Effector memory CD4-positive, alpha-beta T cell (primary cell): ENCODE measurements around the gene HIVEP3.
A peak's percentile ranks its signal among the peaks of the same experiment; 100 is the strongest.
"Not testable (repeated sequence)": the region's sequence is repeated elsewhere in the genome, so short reads cannot be mapped to it uniquely, and the experiment has no call there.

Source experiments
- DNase-seq, 3 donors: peaks; one replicate each; pipeline ENCODE4 v3.0.0-alpha.2; 2020
- H3K27ac ChIP-seq: 2 replicates; pipeline ENCODE4 v1.7.0; 2013; ENCODE audit warnings: mild to moderate bottlenecking, low read length, moderate library complexity; ENCODE audit not compliant: insufficient read depth, poor library complexity, severe bottlenecking
- H3K27me3 ChIP-seq: replicated peaks from 2 replicates; pipeline ENCODE4 v1.7.0; 2013; ENCODE audit warnings: mild to moderate bottlenecking, low read length; ENCODE audit not compliant: insufficient read depth, control insufficient read depth, poor library complexity, severe bottlenecking
- H3K36me3 ChIP-seq: 2 replicates; pipeline ENCODE4 v1.7.0; 2013; ENCODE audit warnings: mild to moderate bottlenecking, low read length, moderate library complexity; ENCODE audit not compliant: control insufficient read depth, insufficient read depth
- H3K4me1 ChIP-seq: 2 replicates; pipeline ENCODE4 v1.7.0; 2013; ENCODE audit warnings: low read length, mild to moderate bottlenecking; ENCODE audit not compliant: control insufficient read depth, insufficient read depth, poor library complexity, severe bottlenecking
- H3K4me3 ChIP-seq: 2 replicates; pipeline ENCODE4 v1.7.0; 2013; ENCODE audit warnings: low read length, low read depth, mild to moderate bottlenecking; ENCODE audit not compliant: insufficient read depth, poor library complexity, severe bottlenecking
- H3K9me3 ChIP-seq: 2 replicates; pipeline ENCODE4 v1.7.0; 2013; ENCODE audit warnings: mild to moderate bottlenecking, low read length, moderate library complexity; ENCODE audit not compliant: control insufficient read depth
- total RNA-seq, 3 donors: gene quantifications; one replicate each; lab custom pipeline; 2026; lab: John Stamatoyannopoulos, UW

The HIVEP3 gene
- total RNA-seq, result 12.1 to 26.5 (median 16.3) reads per million in 3 donors

DNA sequence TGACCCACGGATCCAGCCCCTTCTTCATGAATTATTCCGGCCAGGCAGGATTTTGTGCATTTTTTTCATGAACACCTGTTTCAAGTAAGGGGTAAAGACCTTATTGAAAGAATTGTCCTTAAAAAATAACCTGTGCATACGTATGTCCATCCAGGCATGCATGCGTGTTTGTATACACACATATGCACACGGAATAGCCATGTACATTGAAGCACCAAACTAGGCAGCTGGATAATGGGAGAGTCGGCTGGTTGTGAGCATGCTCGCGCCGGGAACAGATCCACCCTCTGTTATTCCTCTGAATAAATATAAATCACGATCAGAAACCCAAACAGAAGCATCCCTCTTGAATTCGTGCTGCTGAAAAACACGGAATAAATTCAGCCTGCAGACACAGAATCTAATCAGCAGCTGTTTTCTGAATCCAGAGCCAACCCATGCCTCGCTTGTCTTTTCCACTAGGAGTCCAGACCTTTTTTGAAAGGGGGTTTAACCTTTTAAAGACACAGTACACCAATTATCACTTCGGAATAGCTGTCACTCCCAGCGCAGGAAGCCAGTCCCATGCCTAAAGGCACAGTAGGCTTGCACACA is at the start of gene HIVEP3:
Gene HIVEP3 (minus strand): TSS at position 473 of the 594 bp plus-strand sequence.
- peak within 1 kb of the TSS; percentile 60 for H3K27ac ChIP-seq
- H3K36me3 ChIP-seq, result no peaks in the 10 kb centered on the region
- H3K27me3 ChIP-seq, result no peaks in the 10 kb centered on the region
- H3K4me3 ChIP-seq, result peak within 1 kb of the TSS; percentile 65
- H3K9me3 ChIP-seq, result no peaks in the 10 kb centered on the region
- DNase-seq, result no peak
- peaks cover 59% of the 10 kb centered on the region for H3K4me1 ChIP-seq

DNA sequence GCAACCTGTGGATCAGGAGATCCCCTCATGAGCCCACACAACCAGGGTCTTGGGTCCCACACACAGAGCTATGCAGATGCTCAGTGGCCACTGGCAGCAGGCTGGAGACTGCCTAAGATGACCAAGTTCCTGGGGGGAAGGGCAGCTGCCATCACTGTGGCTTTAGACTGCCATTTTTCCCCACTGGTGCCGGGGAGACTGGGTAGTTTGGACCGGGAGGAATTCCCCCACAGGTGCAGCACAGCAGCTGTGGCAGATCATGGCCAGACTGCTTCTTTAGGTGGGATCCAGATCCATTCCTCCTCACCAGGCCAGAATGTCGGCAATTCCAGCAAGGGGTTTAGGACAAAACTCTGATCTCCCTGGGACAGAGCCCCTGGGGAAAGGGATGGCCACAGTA is 45.7 kb upstream of the HIVEP3 start:
- no peaks in the 10 kb centered on the region for H3K27me3 ChIP-seq
- no peak for DNase-seq
- H3K9me3 ChIP-seq, result no peaks in the 10 kb centered on the region
- H3K27ac ChIP-seq, result no peak overlapping the region
- H3K4me1 ChIP-seq, result no peaks in the 10 kb centered on the region
- no peak overlapping the region for H3K4me3 ChIP-seq
- H3K36me3 ChIP-seq, result no peaks in the 10 kb centered on the region

GRCh38 chr1:41963636-41964035 is 44.9 kb upstream of the HIVEP3 start:
- Histone ChIP-seq H3K9me3 (no peaks in the 10 kb centered on the region), H3K4me3 (no peak overlapping the region), H3K36me3 (no peaks in the 10 kb centered on the region), H3K4me1 (no peaks in the 10 kb centered on the region), H3K27me3 (no peaks in the 10 kb centered on the region), H3K27ac (no peak overlapping the region)
- no peak for DNase-seq

DNA sequence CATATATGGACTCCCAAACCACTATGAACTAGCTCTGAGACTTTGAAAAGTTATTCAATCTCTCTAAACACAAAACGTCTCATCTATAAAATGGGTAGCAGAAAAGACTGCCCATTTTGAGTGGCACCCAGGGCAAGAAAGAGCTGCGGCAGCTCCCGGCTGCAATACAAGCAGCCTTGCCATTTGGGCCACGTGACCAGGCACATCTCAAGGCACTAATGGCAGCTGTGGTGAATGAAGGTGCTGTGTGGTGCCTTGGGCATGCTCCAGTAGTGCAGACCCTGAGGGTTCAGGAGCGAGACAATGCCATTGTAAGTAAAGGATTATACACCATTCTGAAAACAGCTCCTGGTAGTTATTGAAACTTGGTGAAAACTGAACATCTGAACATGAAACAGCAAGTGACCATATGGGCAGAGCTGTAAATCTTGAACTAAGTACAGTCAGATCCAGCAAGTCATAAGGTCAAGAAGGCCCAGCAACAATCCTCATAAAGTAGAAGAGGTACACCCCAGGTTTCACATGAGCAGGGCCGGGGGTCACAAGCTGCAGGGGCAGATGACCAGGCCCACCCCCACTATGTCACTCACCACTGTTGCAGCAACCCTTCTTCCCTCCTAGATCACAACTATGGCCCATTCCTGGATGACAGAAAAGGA is 39.4 kb upstream of the HIVEP3 start:
- Histone ChIP-seq H3K9me3 (no peaks in the 10 kb centered on the region), H3K36me3 (no peaks in the 10 kb centered on the region), H3K4me3 (no peak overlapping the region), H3K4me1 (no peaks in the 10 kb centered on the region), H3K27ac (no peak overlapping the region), H3K27me3 (no peaks in the 10 kb centered on the region)
- no peak for DNase-seq

- Histone ChIP-seq H3K36me3 (no peaks in the 10 kb centered on the region), H3K27me3 (no peaks in the 10 kb centered on the region), H3K27ac (no peak overlapping the region), H3K4me1 (no peaks in the 10 kb centered on the region), H3K9me3 (no peaks in the 10 kb centered on the region), H3K4me3 (no peak overlapping the region)
- no peak for DNase-seq
These were observed 38.8 kb upstream of the HIVEP3 start for GRCh38 chr1:41957568-41957967.

GRCh38 chr1:41955461-41956159 is 36.9 kb upstream of the HIVEP3 start:
- no peaks in the 10 kb centered on the region for H3K27me3 ChIP-seq
- H3K9me3 ChIP-seq, result no peaks in the 10 kb centered on the region
- no peak overlapping the region for H3K27ac ChIP-seq
- DNase-seq, result no peak
- H3K4me1 ChIP-seq, result no peaks in the 10 kb centered on the region
- no peaks in the 10 kb centered on the region for H3K36me3 ChIP-seq
- H3K4me3 ChIP-seq, result no peak overlapping the region

- Histone ChIP-seq H3K27me3 (no peaks in the 10 kb centered on the region), H3K36me3 (no peaks in the 10 kb centered on the region), H3K4me3 (no peak overlapping the region), H3K27ac (no peak overlapping the region), H3K9me3 (no peaks in the 10 kb centered on the region), H3K4me1 (no peaks in the 10 kb centered on the region)
- DNase-seq, result no peak
These were observed 35.8 kb upstream of the HIVEP3 start for GRCh38 chr1:41954533-41954944.

DNA sequence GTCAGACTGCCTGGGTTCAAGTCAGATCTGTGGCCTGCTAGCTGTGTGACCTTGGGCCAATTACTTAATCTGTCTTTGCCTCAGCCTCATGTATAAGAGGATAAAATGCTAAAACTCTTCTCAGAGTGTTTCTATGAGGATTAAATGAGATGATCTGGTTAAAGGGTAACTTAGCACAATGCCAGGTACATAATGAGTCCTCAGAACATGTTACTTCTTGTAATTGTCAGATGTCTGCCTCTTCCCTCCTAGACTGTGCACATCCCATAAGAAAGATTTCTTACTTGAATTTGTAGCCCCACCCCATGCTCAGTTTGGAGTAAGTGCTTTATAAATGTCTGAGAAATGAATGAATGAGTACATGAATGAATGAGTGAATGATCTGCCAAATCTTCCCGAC is 34.6 kb upstream of the HIVEP3 start:
- no peaks in the 10 kb centered on the region for H3K36me3 ChIP-seq
- no peaks in the 10 kb centered on the region for H3K27me3 ChIP-seq
- H3K27ac ChIP-seq, result no peak overlapping the region
- no peak overlapping the region for H3K4me3 ChIP-seq
- H3K9me3 ChIP-seq, result no peaks in the 10 kb centered on the region
- H3K4me1 ChIP-seq, result no peaks in the 10 kb centered on the region
- no peak for DNase-seq

- H3K4me1 ChIP-seq, result no peaks in the 10 kb centered on the region
- no peak for DNase-seq
- no peaks in the 10 kb centered on the region for H3K36me3 ChIP-seq
- no peak overlapping the region for H3K4me3 ChIP-seq
- no peaks in the 10 kb centered on the region for H3K27me3 ChIP-seq
- no peak overlapping the region for H3K27ac ChIP-seq
- H3K9me3 ChIP-seq, result no peaks in the 10 kb centered on the region
These were observed 33.5 kb upstream of the HIVEP3 start for GRCh38 chr1:41952208-41952607.

- H3K27ac ChIP-seq, DNase-seq, H3K27me3 ChIP-seq, H3K4me1 ChIP-seq, H3K9me3 ChIP-seq, H3K36me3 ChIP-seq, H3K4me3 ChIP-seq: not testable (repeated sequence)
These were observed 32.8 kb upstream of the HIVEP3 start for GRCh38 chr1:41951492-41951891.
